Natural killer cell treated with Interleukin-12 subunit alpha and Interleukin-12 subunit beta and Interleukin-15 and Interleukin-18, amount 100 ng/mL, for 72 hours (primary cell): ENCODE results near the gene NR3C2. TPM values are rescaled to one million over a fixed set of nuclear protein-coding genes. Genes with fewer than 3 reads are reported as not detected.
A peak's percentile ranks its signal among the peaks of the same experiment; 100 is the strongest.

ENCODE experiments used
- ATAC-seq, 2 donors: fragments of 150-1000 bp; cut with Tn5 transposase in 1 of 2; sonication (Bioruptor Pico), chemical (Tn5 transposase) in 1 of 2; 2 replicates each; pipeline ENCODE4 v1.10.0; 2021
- DNase-seq: peaks from one replicate; pipeline ENCODE4 v3.0.0; 2022; ENCODE audit warnings: low spot score
- H3K27ac Mint-ChIP-seq, 2 donors: 1 replicate in 1 of 2; 2 replicates in 1 of 2; pipeline ENCODE4 v1.8.0; 2022; ENCODE audit warnings: mixed read lengths in 2 of 2, mild to moderate bottlenecking in 1 of 2, moderate library complexity in 1 of 2
- H3K27me3 Mint-ChIP-seq, 2 donors: 1 replicate in 1 of 2; 2 replicates in 1 of 2; pipeline ENCODE4 v1.8.0; 2022; ENCODE audit warnings: mixed read lengths in 2 of 2
- H3K36me3 Mint-ChIP-seq: one replicate; pipeline ENCODE4 v1.8.0; 2022; ENCODE audit warnings: mixed read lengths
- H3K4me1 Mint-ChIP-seq, 2 donors: 1 replicate in 1 of 2; 2 replicates in 1 of 2; pipeline ENCODE4 v1.8.0; 2022; ENCODE audit warnings: low read depth in 2 of 2, mixed read lengths in 2 of 2, mild to moderate bottlenecking in 1 of 2
- H3K4me3 Mint-ChIP-seq: one replicate; pipeline ENCODE4 v1.8.0; 2022; ENCODE audit warnings: mixed read lengths
- H3K9me3 Mint-ChIP-seq: 2 replicates; pipeline ENCODE4 v1.8.0; 2022; ENCODE audit warnings: mixed read lengths
- total RNA-seq, 2 donors: library from RNA; stranded (reverse); gene quantifications; one replicate each; pipeline ENCODE4 v1.2.3, GENCODE V29; 2022

NR3C2 gene
- total RNA-seq, 2 donors from 2014 or later = 1.5 to 2.4 TPM

DNA sequence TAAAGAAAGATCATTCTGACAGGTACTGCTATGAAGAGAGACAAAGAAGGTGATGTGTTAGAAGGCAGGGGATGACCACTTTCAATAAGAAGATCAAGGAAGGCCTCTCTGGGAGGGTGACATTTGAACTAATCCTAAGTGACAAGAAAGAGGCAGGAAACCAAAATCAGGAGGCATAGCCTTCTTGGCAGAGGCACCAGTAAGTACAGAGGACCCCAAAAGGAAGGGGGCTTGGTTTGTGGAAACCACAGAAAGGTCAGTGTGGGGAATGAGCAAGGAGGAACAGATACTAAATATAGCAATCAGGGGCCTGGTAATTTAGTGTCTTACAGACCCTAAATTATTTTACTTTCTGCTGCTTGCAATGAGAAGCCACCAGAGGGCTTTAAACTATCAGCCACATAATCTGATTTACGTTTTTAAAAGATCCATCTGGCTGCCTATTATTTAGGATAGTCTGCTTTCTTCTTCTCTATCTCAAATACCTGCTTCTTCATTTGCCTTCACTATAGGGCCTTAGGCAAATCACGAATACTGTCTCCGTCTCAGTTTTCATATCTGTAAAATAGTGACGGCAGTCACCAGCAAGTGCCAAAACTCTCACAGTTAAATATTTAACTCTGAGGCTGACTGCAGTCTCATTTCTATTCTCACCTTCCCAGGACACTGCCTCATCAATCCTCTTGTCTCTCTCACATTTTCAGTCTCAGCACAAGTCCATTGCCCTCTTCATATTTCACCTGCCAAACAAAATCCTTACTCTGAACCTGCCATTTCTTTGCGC is 16.7 kb downstream of the NR3C2 start:
- H3K36me3 Mint-ChIP-seq = no peaks in the 10 kb centered on the region
- peaks cover 25 to 42% of the 10 kb centered on the region in 2 donors for H3K27me3 Mint-ChIP-seq
- DNase-seq = no peak
- no peak for ATAC-seq
- no peaks in the 10 kb centered on the region for H3K9me3 Mint-ChIP-seq
- peaks cover 5 to 6% of the 10 kb centered on the region in 2 donors for H3K4me1 Mint-ChIP-seq
- H3K4me3 Mint-ChIP-seq = no peak overlapping the region
- no peak overlapping the region for H3K27ac Mint-ChIP-seq

GRCh38 chr4:148420397-148420796 is 21.8 kb downstream of the NR3C2 start:
- peaks cover 10% of the 10 kb centered on the region in 2 donors for H3K27me3 Mint-ChIP-seq
- no peak for DNase-seq
- no peaks in the 10 kb centered on the region for H3K9me3 Mint-ChIP-seq
- H3K4me3 Mint-ChIP-seq = no peak overlapping the region
- no peaks in the 10 kb centered on the region for H3K36me3 Mint-ChIP-seq
- no peak overlapping the region for H3K27ac Mint-ChIP-seq
- peaks cover 4 to 5% of the 10 kb centered on the region in 2 donors for H3K4me1 Mint-ChIP-seq
- ATAC-seq = no peak

DNA sequence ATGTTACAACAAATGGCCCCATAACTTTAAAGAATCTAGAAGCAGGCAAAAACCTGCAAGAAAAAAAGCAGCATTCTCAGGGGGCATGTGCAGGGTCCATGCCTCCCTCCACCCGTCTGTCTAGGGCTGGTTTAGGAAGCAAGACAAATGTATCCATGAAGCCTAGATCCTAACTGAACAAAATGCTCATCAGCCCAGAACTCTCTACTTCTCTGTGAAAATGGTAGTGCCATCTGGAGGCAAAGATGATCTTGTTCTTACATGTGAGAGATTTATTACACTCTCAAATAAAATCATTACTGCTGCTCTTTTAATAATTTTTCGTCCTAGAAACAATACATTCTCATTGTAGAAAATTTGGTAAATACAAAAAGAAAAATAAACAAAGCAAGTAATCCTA is 26.7 kb downstream of the NR3C2 start:
- Mint-ChIP-seq H3K27me3 (peaks cover 7 to 9% of the 10 kb centered on the region in 2 donors), H3K4me3 (no peak overlapping the region), H3K9me3 (no peaks in the 10 kb centered on the region), H3K4me1 (no peaks in the 10 kb centered on the region), H3K27ac (no peak overlapping the region), H3K36me3 (no peaks in the 10 kb centered on the region)
- DNase-seq (no peak), ATAC-seq (no peak)

DNA sequence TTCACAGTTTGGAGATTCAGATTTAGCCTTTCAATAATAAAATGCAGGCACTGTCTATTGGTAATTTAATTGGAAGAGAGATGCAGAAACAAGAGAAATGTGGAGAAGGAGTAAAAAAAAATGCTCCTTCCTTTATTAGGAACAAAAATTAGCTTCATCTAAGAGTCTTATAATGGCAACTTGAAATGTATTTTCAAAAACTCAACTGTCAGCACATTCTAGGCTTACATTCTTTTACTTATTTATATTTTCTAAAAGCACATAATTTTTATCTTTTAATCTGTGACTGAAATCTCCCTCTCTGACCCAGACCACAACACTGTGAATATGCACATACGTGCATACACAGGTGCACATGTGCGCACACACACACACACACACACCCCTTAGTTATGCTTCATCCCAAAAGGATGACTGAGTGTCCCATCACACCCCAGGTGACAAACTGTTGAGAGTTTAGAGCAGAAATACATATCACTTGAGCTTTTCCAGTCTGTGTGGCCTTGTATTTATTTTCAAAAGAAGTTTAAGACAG is 29.7 kb downstream of the NR3C2 start:
- H3K4me1 Mint-ChIP-seq = no peaks in the 10 kb centered on the region
- H3K27me3 Mint-ChIP-seq = peaks cover 7 to 9% of the 10 kb centered on the region in 2 donors
- H3K36me3 Mint-ChIP-seq = no peaks in the 10 kb centered on the region
- H3K9me3 Mint-ChIP-seq = no peaks in the 10 kb centered on the region
- DNase-seq (no peak), ATAC-seq (no peak)
- H3K27ac Mint-ChIP-seq = no peak overlapping the region
- no peak overlapping the region for H3K4me3 Mint-ChIP-seq

DNA sequence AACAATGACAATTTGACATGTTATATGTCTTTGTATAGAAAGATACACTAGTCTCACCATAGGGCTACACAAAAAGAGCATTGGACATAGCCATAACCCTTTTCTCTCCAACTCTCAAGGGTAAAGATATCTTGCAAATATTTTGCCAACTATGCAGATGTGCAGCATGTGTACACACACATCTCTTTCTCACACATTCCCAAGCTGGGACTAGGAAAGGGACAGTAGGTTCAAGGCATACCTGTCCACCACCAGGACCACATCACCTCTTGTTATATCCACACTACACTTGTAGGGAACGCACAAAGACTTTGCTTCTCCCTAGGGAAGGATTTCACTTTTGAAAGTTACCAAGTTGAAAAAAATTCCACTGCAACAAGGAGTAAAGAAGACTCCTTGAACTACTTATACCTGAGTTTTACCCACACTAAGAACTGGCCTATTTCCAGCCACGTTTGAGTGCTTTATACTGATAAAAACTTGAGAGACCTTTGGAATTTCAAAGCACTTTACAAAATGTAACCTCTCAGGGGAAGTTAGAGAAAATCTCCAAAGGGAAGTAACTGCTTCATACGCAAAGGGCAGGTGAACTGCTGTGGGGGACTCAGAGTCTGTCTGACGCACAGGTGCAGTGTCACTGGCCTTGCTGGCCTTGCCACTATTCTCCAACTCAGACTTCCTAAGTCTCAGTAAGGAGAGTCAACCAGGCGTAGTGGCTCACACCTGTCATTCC is 36.9 kb downstream of the NR3C2 start:
- Mint-ChIP-seq H3K9me3 (no peaks in the 10 kb centered on the region), H3K27ac (no peak overlapping the region), H3K4me1 (no peaks in the 10 kb centered on the region), H3K36me3 (no peaks in the 10 kb centered on the region), H3K4me3 (no peak overlapping the region), H3K27me3 (peaks cover 0 to 3% of the 10 kb centered on the region in 2 donors)
- ATAC-seq (peak in 1 of 2 donors; percentile 20), DNase-seq (no peak)

DNA sequence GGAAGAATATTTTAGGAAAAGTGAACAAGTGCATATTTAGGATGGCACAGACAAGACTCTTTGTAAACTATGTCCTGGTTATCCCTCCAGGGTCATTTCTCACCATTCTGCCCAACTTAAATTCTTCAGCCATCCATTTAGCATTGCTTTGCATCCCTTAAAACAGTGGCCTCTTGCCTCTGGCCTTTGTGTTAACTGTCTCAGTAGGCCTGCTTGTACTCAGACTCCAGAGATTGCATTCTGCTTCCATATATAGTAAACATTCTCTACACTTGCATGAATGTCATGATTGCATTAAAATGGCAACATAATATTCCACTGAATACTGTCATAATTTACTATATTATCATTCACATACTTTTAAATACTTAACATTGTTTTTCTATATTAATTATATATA is 43.2 kb downstream of the NR3C2 start:
- ATAC-seq (no peak), DNase-seq (no peak)
- no peak overlapping the region for H3K4me3 Mint-ChIP-seq
- H3K36me3 Mint-ChIP-seq = no peaks in the 10 kb centered on the region
- H3K27me3 Mint-ChIP-seq = peaks cover 0 to 6% of the 10 kb centered on the region in 2 donors
- H3K9me3 Mint-ChIP-seq = no peaks in the 10 kb centered on the region
- no peaks in the 10 kb centered on the region for H3K4me1 Mint-ChIP-seq
- no peak overlapping the region for H3K27ac Mint-ChIP-seq

- Mint-ChIP-seq H3K27me3 (peaks cover 0 to 6% of the 10 kb centered on the region in 2 donors), H3K9me3 (no peaks in the 10 kb centered on the region), H3K4me3 (no peak overlapping the region), H3K27ac (no peak overlapping the region), H3K4me1 (no peaks in the 10 kb centered on the region), H3K36me3 (no peaks in the 10 kb centered on the region)
- ATAC-seq = no peak
- no peak for DNase-seq
Observed at GRCh38 chr4:148397771-148398170, 44.4 kb downstream of the NR3C2 start.

DNA sequence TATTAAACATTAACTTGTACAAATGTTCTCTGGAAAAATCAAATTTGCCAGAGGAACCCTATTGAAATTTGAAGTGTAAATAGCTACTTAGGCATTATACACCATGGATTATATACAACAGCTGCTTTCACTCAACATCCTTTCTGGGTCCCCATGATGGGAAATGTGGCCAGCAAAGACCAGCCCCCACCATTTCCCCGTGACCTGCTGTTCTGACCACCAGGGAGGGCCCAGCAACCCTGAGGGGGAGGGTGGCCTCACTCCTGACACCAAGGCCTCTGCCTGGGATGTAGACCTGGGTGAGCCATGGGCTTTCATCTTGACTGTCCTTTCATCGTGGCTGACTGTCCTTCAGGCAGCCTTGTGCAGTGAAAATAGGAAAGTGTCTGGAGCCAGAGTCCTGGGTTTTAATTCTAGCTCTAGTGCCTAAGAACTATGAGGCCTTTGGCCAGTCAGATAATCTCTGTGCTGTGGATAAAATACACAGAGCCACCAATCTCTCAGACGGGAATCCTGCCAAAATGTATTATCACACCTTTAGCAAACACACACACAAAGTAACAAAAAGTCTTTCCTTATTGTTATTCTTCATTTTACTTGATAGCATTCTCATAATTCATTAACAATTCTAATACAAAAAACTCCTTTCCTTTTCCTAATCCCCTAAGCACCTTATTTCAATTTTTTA is 45.1 kb downstream of the NR3C2 start:
- H3K27me3 Mint-ChIP-seq = peaks cover 0 to 6% of the 10 kb centered on the region in 2 donors
- H3K27ac Mint-ChIP-seq = no peak overlapping the region
- no peaks in the 10 kb centered on the region for H3K4me1 Mint-ChIP-seq
- DNase-seq = no peak
- H3K4me3 Mint-ChIP-seq = no peak overlapping the region
- H3K36me3 Mint-ChIP-seq = no peaks in the 10 kb centered on the region
- no peaks in the 10 kb centered on the region for H3K9me3 Mint-ChIP-seq
- no peak for ATAC-seq

DNA sequence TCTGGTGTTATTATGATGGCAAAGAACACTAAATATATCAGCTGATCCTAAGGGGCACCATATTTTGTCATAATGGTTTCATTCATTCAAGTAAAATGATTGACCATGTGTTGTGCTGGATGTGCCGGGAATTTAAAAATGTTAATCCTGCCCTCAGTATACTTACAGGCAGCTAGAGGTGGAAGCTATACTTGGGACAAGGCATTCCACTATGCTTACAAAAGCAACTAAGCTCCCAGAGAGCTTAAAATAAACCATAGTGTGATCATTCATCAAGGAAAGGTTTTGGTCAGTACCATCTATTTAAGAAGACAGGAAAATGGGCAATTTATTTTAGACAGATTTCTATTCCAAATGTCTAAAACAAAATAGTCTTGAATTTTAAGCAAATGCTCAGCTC is 46.4 kb downstream of the NR3C2 start:
- ATAC-seq (no peak), DNase-seq (no peak)
- Mint-ChIP-seq H3K27ac (no peak overlapping the region), H3K36me3 (no peaks in the 10 kb centered on the region), H3K27me3 (peaks cover 0 to 3% of the 10 kb centered on the region in 2 donors), H3K9me3 (no peaks in the 10 kb centered on the region), H3K4me3 (no peak overlapping the region), H3K4me1 (no peaks in the 10 kb centered on the region)

DNA sequence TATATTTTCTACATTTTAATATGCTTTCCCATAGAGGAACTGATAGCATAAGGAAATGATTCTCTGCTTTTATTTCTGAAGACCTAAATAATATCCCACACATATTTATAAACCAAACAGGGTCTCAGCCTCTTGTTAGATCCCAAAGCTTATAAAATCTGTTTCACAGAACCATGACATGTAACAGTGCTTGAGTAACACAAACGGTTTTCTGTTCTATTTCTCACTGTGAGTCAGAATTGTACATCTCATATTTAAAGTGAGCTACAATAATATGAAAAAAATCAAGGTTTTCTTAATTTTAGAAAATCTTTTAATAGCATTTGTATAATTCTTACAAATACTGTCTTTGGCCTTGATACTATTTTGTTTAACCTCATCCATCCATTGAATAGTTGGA is 51.2 kb downstream of the NR3C2 start:
- H3K4me3 Mint-ChIP-seq = no peak overlapping the region
- no peak for DNase-seq
- no peak overlapping the region for H3K27ac Mint-ChIP-seq
- H3K4me1 Mint-ChIP-seq = no peaks in the 10 kb centered on the region
- ATAC-seq = no peak
- H3K9me3 Mint-ChIP-seq = no peaks in the 10 kb centered on the region
- peaks cover 0 to 3% of the 10 kb centered on the region in 2 donors for H3K27me3 Mint-ChIP-seq
- H3K36me3 Mint-ChIP-seq = no peaks in the 10 kb centered on the region

DNA sequence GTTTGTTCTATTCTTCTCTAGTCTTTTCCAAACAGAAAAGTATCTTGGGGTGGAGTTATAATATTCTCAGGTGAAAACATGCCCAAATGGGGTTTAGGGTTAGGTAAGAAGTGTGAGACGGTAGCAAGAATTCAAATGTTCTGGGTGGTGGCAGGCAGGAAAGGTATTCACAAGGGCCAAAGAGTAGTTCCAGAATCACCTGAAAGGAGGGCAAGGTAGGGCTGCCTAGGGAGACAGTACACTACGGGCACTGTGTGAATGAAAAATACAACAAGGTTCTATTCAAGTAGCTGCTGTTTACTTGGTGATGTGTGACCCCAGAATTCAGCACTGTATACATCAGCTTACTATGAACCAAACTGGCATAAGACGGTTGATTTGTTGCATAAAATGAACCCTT is 51.9 kb downstream of the NR3C2 start:
- H3K36me3 Mint-ChIP-seq = no peaks in the 10 kb centered on the region
- H3K9me3 Mint-ChIP-seq = no peaks in the 10 kb centered on the region
- ATAC-seq = no peak
- no peak overlapping the region for H3K4me3 Mint-ChIP-seq
- DNase-seq = no peak
- peaks cover 0 to 3% of the 10 kb centered on the region in 2 donors for H3K27me3 Mint-ChIP-seq
- no peaks in the 10 kb centered on the region for H3K4me1 Mint-ChIP-seq
- no peak overlapping the region for H3K27ac Mint-ChIP-seq

GRCh38 chr4:148380291-148380690 is 61.9 kb downstream of the NR3C2 start:
- peaks cover 3% of the 10 kb centered on the region for H3K9me3 Mint-ChIP-seq
- DNase-seq (no peak), ATAC-seq (no peak)
- peaks cover 0 to 8% of the 10 kb centered on the region in 2 donors for H3K27me3 Mint-ChIP-seq
- peaks cover 0 to 5% of the 10 kb centered on the region in 2 donors for H3K4me1 Mint-ChIP-seq
- H3K4me3 Mint-ChIP-seq = no peak overlapping the region
- no peaks in the 10 kb centered on the region for H3K36me3 Mint-ChIP-seq
- no peak overlapping the region for H3K27ac Mint-ChIP-seq

DNA sequence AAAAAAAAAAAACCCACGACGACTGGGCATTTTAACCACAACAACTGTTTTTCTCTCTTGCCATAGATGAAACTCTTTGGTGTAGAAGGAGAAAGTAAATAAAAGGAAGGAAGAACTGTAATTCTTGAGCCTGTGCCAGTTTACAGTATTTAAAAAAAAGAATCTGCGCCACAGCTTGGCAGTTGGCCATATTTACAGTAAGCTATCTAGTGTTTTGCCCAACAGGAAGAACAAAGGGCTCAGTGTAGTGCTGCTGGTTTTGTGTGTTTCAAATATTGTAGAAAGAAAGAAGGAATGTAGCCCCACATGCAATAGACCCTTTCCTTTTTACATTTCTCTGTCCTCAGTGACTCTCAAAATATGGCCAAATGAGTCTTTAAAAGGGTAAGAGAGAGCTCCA is 66.1 kb downstream of the NR3C2 start:
- peaks cover 3% of the 10 kb centered on the region for H3K9me3 Mint-ChIP-seq
- DNase-seq (no peak), ATAC-seq (no peak)
- H3K27ac Mint-ChIP-seq = peak overlapping the region in 1 of 2 donors; percentile 35
- no peaks in the 10 kb centered on the region for H3K36me3 Mint-ChIP-seq
- peaks cover 0 to 8% of the 10 kb centered on the region in 2 donors for H3K27me3 Mint-ChIP-seq
- peaks cover 0 to 5% of the 10 kb centered on the region in 2 donors for H3K4me1 Mint-ChIP-seq
- no peak overlapping the region for H3K4me3 Mint-ChIP-seq

GRCh38 chr4:148375584-148375983 is 66.6 kb downstream of the NR3C2 start:
- ATAC-seq (no peak), DNase-seq (no peak)
- Mint-ChIP-seq H3K27me3 (peaks cover 0 to 8% of the 10 kb centered on the region in 2 donors), H3K4me3 (no peak overlapping the region), H3K27ac (peak overlapping the region in 1 of 2 donors; percentile 35), H3K4me1 (peaks cover 0 to 5% of the 10 kb centered on the region in 2 donors), H3K9me3 (peaks cover 3% of the 10 kb centered on the region), H3K36me3 (no peaks in the 10 kb centered on the region)
